Activated CD8-positive, alpha-beta T cell treated with anti-CD3 and anti-CD28 coated beads for 36 hours (primary cell): ENCODE results near the gene WDR88. TPM values are rescaled to one million over a fixed set of nuclear protein-coding genes. Genes with fewer than 3 reads are reported as not detected.
"Not testable (repeated sequence)": the region's sequence is repeated elsewhere in the genome, so short reads cannot be mapped to it uniquely, and the experiment has no call there.

ENCODE experiments used
- ATAC-seq: fragments of 200-7000 bp; cut with Tn5 transposase; one replicate; pipeline ENCODE4 v1.10.0; 2021; ENCODE audit warnings: mild to moderate bottlenecking, moderate library complexity
- CTCF ChIA-PET: fragments of 350-600 bp; sonication (Branson Sonifier 250); formaldehyde crosslinking; loops from one replicate; lab custom pipeline; 2021; ENCODE audit warnings: antibody characterized with exemption; lab: Charles Lee
- POLR2A ChIA-PET: fragments of 350-600 bp; sonication (Branson Sonifier 250); formaldehyde crosslinking; loops from one replicate; lab custom pipeline; 2021; ENCODE audit warnings: antibody characterized with exemption; lab: Charles Lee
- DNase-seq: peaks from one replicate; pipeline ENCODE4 v3.0.0-alpha.2; 2020
- H3K27ac Mint-ChIP-seq: one replicate; pipeline ENCODE4 v1.8.0; 2021; ENCODE audit warnings: mild to moderate bottlenecking, mixed read lengths
- H3K27me3 Mint-ChIP-seq: one replicate; pipeline ENCODE4 v1.8.0; 2021; ENCODE audit warnings: mixed read lengths
- H3K36me3 Mint-ChIP-seq: one replicate; pipeline ENCODE4 v1.8.0; 2021; ENCODE audit warnings: low read depth, mixed read lengths
- H3K4me1 Mint-ChIP-seq: one replicate; pipeline ENCODE4 v1.8.0; 2021; ENCODE audit warnings: low read depth, mixed read lengths
- H3K4me3 Mint-ChIP-seq: one replicate; pipeline ENCODE4 v1.8.0; 2021; ENCODE audit warnings: mild to moderate bottlenecking, moderate library complexity, mixed read lengths
- H3K9me3 Mint-ChIP-seq: one replicate; pipeline ENCODE4 v1.8.0; 2021; ENCODE audit warnings: mixed read lengths
- intact Hi-C: fragments of 100-400 bp; cut with micrococcal nuclease; formaldehyde crosslinking; loops from one replicate; pipeline ENCODE4 v1.10.0; 2022
- total RNA-seq, 2 experiments: library from RNA; stranded (reverse); gene quantifications; one replicate each; pipeline ENCODE4 v1.2.3, GENCODE V29; 2021
- TF ChIP-seq, protein P1 (sequence below): fragments of 200-600 bp; IDR thresholded peaks from one replicate; pipeline ENCODE4 v1.8.0; 2022; ENCODE audit warnings: antibody characterized with exemption, mild to moderate bottlenecking

WDR88 gene
- total RNA-seq, 2 experiments from 2014 or later, result not detected

GRCh38 chr19:33187183-33187540, 55.2 kb downstream of the WDR88 start:
- intact Hi-C loops, result no loop called here
- Mint-ChIP-seq H3K36me3 (no peaks in the 10 kb centered on the region), H3K4me3 (no peak overlapping the region), H3K9me3 (no peaks in the 10 kb centered on the region), H3K27ac (no peak overlapping the region), H3K27me3 (peaks cover 7% of the 10 kb centered on the region), H3K4me1 (peaks cover 11% of the 10 kb centered on the region)
- no peak for DNase-seq
- no peak for ATAC-seq
- POLR2A ChIA-PET, result interaction anchor here (0.8 kb wide), 1 partner anchor 11 kb away, joined by 3 read pairs; no protein-coding TSS in a partner anchor
- CTCF ChIA-PET, result interaction anchor here (1.0 to 5.2 kb wide), 5 partner anchors 9 to 61 kb away, joined by 3 to 83 read pairs (median 4); no protein-coding TSS in a partner anchor
- TF ChIP-seq, protein P1, sequence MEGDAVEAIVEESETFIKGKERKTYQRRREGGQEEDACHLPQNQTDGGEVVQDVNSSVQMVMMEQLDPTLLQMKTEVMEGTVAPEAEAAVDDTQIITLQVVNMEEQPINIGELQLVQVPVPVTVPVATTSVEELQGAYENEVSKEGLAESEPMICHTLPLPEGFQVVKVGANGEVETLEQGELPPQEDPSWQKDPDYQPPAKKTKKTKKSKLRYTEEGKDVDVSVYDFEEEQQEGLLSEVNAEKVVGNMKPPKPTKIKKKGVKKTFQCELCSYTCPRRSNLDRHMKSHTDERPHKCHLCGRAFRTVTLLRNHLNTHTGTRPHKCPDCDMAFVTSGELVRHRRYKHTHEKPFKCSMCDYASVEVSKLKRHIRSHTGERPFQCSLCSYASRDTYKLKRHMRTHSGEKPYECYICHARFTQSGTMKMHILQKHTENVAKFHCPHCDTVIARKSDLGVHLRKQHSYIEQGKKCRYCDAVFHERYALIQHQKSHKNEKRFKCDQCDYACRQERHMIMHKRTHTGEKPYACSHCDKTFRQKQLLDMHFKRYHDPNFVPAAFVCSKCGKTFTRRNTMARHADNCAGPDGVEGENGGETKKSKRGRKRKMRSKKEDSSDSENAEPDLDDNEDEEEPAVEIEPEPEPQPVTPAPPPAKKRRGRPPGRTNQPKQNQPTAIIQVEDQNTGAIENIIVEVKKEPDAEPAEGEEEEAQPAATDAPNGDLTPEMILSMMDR, result no peak

DNA sequence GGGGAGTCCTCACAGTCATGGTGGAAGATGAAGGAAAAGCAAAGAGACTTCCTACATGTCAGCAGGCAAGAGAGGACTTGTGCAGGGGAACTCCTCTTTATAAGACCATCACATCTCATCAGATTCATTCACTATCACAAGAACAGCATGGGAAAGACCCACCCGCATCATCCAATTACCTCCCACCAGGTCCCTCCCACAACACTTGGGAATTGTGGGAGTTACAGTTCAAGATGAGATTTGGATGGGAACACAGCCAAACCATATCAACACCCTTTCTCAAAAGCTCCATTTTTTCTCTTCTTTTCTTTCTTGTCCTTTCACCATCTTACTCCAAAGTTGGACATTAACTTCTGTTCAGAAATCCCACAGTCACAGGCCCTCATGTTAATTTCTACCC, 57.5 kb downstream of the WDR88 start:
- DNase-seq (no peak), ATAC-seq (no peak)
- POLR2A ChIA-PET, result no interaction called here
- H3K4me3 Mint-ChIP-seq, result no peak overlapping the region
- CTCF ChIA-PET, result no interaction called here
- intact Hi-C loops, result no loop called here
- no peak overlapping the region for H3K27ac Mint-ChIP-seq
- H3K9me3 Mint-ChIP-seq, result no peaks in the 10 kb centered on the region
- H3K36me3 Mint-ChIP-seq, result no peaks in the 10 kb centered on the region
- TF ChIP-seq, protein P1, result no peak
- H3K27me3 Mint-ChIP-seq, result peaks cover 22% of the 10 kb centered on the region
- peaks cover 13% of the 10 kb centered on the region for H3K4me1 Mint-ChIP-seq

DNA sequence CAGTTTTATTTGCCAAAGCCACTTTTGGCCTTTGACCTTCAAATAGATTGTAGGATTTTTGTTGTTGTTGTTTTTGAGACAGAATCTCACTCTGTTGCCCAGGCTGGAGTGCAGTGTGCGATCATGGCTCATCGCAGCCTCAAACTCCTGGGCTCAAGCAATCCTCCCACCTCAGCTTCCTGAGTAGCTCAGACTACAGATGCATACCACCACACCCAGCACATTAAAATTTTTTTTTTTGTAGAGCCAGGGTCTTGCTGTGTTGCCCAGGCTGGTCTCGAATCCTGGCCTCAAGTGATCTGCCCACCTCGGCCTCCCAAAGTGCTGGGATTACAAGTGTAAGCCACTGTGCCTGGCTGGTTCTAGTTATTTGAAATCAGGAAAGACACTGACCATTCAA, 59.2 kb downstream of the WDR88 start:
- CTCF ChIA-PET, result interaction anchor here (1.2 to 1.6 kb wide), 2 partner anchors 7 to 47 kb away, joined by 4 to 8 read pairs; no protein-coding TSS in a partner anchor

DNA sequence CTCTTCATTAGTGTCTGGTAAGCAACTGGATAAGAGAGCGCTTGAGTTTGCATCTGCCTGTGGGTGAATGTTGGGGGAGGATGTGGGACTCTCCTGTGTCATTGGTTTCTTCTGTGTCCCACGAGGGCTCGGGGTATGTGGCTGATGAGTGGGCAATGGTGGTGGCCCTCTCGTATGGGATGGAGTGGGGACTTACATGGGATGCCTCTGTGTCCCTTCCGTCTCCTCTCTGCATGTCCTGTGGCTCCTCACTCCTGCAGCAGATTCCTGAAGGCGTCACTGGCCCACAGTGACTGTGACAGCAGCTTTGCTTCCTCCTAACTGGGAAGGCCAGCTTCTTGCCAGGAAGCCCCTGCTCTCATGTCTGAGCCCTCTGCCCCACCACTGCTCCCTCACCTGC, 59.6 kb downstream of the WDR88 start:
- no peaks in the 10 kb centered on the region for H3K36me3 Mint-ChIP-seq
- ATAC-seq (no peak), DNase-seq (no peak)
- CTCF ChIA-PET, result interaction anchor here (1.4 to 1.6 kb wide), 2 partner anchors 8 to 66 kb away, joined by 4 to 8 read pairs; no protein-coding TSS in a partner anchor
- TF ChIP-seq, protein P1, result no peak
- peaks cover 10% of the 10 kb centered on the region for H3K4me1 Mint-ChIP-seq
- H3K27me3 Mint-ChIP-seq, result peaks cover 22% of the 10 kb centered on the region
- H3K4me3 Mint-ChIP-seq, result no peak overlapping the region
- intact Hi-C loops, result no loop called here
- no peaks in the 10 kb centered on the region for H3K9me3 Mint-ChIP-seq
- POLR2A ChIA-PET, result no interaction called here
- H3K27ac Mint-ChIP-seq, result no peak overlapping the region

More for the DNA sequence above, 59.2 kb downstream of the WDR88 start:
- H3K9me3 Mint-ChIP-seq, H3K4me3 Mint-ChIP-seq, POLR2A ChIA-PET, H3K27ac Mint-ChIP-seq, H3K36me3 Mint-ChIP-seq, intact Hi-C loops, ATAC-seq, DNase-seq: not testable (repeated sequence)
- H3K4me1 Mint-ChIP-seq, result peaks cover 13% of the 10 kb centered on the region
- peaks cover 22% of the 10 kb centered on the region for H3K27me3 Mint-ChIP-seq

GRCh38 chr19:33192010-33192409, 60.1 kb downstream of the WDR88 start:
- POLR2A ChIA-PET, result no interaction called here
- peak; percentile 15 for DNase-seq

More at GRCh38 chr19:33192010-33192409, 60.1 kb downstream of the WDR88 start:
- TF ChIP-seq, protein P1, result peak; percentile 30
- Mint-ChIP-seq H3K27ac (no peak overlapping the region), H3K27me3 (peaks cover 24% of the 10 kb centered on the region), H3K36me3 (no peaks in the 10 kb centered on the region), H3K4me3 (no peak overlapping the region), H3K4me1 (peaks cover 6% of the 10 kb centered on the region), H3K9me3 (no peaks in the 10 kb centered on the region)
- intact Hi-C loops, result no loop called here
- no peak for ATAC-seq
- CTCF ChIA-PET, result interaction anchor here (1.4 to 1.6 kb wide), 2 partner anchors 8 to 67 kb away, joined by 4 to 8 read pairs; no protein-coding TSS in a partner anchor
